Epidermal melanocyte (primary cell): ENCODE data around the gene ZNF532.

Experiments
- DNase-seq: peaks from one replicate; pipeline ENCODE4 v3.0.0; 2011; ENCODE audit warnings: low spot score; ENCODE audit not compliant: insufficient read length

ZNF532 gene

GRCh38 chr18:58941426-58942099 is 76.9 kb downstream of the ZNF532 start:
- DNase-seq: no peak

DNA sequence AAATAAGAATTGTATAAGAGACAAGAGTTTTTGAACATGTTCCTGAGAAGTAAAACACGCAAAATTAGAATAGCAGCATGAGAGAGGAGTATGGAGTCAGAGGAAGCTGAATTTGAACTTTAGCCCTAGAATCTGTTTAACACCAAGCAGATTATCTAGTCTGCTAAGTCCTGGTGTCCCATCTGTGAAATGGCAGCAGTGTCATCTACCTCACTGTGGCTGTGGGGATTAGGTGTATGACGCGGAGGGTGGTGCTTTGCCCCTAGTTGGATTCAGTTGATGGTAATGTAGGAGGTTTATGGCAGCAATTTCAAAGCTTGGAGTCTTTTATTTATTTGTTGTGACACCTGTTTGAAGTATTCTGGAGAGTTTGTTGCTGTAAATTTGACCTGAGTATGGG is 79.2 kb downstream of the ZNF532 start:
- DNase-seq: no peak

- DNase-seq: no peak
These were observed 82.6 kb downstream of the ZNF532 start for GRCh38 chr18:58947136-58947732.

- DNase-seq: no peak
These were observed 84.4 kb downstream of the ZNF532 start for GRCh38 chr18:58949031-58949430.

DNA sequence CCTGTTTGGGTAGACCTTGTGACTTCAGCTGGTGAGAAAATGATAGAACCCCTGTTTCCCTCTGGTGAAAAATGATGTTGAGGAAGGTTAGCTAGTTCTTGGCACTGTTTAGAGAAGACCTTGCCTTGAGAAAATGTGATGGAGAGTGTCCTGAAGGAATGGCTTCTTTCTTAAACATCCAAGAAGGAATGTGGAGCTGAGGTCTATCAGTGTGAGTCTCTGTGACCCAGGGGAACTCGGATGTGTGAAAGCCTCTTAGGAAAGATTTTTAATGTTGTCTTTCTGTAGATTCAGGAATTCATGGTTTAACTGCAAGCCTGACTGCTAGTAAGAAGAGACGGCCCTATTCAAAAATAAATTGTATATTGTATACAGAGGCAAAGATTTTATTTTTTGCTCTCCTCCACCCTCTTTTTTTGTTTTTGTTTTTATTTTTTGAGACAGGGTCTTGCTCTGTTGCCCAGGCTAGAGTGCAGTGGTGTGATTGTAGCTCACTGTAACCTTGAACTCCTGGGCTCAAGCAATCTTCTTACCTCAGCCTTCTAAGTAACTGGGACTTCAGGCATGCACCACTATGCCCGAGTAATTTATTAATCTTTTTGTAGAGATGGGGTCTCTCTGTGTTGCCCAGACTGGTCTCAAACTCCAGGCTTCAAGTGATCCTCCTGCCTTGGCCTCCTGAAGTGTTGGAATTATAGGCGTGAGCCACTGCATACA is 87.5 kb downstream of the ZNF532 start:
- DNase-seq: no peak

- no peak for DNase-seq
These were observed 88.2 kb downstream of the ZNF532 start for GRCh38 chr18:58952858-58953257.

DNA sequence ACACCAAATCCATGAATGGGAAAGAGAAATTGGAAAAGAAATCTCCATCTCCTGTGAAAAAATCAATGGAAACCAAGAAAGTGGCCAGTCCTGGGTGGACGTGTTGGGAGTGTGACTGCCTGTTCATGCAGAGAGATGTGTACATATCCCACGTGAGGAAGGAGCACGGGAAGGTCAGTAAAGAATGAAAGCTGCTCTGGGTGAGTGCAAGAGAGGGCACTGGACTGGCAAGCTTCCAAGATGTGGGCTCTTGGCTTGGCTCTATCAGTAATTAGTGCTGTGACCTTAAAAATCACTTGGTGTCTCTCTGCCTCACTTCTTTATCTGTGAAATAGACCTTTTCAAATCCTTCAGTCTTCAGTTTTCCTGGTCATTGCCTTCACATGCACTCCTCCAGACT is 89.0 kb downstream of the ZNF532 start:
- DNase-seq: no peak

DNA sequence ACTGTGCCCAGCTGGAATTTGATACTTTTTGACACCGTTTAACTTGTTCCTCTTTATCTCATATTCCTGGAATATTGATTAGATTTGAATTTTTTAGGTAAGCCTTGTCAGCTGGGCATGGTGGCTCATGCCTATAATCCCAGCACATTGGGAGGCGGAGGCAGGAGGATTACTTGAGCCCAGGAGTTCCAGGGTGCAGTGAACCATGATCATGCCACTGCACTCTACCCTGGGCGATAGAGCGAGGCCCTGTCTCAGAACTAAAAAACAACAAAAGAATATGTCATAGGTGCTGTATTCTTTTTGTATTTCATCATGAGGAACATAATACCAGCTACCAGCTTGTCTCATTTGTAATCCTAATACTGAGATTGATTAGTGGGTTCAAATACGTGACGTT is 90.3 kb downstream of the ZNF532 start:
- no peak for DNase-seq

DNA sequence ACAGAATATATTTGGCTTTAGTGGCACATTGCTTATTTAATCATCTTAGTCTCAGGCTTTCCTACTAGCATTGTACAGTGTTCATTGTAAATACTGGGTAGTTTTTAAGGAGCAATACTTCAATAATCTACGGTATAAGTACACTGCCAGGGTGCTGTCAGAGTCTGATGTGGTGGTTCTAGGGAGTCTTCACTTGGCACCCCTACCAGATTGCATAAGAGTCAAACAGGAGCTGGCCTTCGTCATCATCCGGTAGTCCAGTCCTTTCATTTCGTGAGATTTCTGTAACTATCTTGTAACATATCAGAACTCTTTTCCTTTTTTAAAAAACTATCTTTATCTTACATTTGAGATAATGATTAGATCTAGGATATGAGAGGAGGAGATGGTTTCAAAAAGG is 91.1 kb downstream of the ZNF532 start:
- no peak for DNase-seq

DNA sequence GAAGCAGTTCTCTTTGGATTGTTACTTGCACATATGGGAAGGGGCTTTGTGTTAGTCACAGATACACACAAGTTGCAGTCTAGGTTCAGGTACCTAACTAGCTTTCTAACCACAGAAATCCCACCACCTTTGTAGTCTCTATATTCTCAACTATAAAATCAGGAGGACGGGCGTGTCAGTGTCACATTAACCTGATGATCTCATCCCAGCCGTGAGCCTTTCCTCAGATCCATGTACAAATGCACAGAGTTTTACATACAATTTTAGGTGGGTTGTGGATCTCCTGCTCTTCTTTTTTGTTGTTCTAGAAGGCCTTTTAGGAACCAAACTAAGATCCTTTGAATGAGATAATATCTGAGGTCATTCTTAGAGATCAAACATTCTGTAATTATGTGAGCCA is 94.0 kb downstream of the ZNF532 start:
- DNase-seq: no peak

DNA sequence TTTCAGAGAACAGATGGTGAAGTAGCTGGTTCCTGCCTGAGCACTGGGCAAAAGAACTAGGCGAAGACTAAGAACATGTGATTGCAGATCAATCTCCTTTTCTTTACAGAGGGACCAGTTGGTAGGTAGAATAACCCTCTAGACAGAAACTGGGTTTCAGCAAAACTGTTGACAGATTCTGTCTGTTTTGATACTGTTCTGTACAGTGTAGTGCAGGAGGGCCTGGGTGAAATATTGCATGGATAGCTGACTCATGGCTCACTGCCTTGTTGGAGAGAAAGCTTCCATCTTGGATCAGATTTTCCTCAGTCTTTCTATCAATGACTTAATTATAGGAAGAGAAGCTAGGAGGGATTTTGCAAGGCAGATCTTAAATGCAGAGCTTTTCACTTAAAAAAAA is 95.8 kb downstream of the ZNF532 start:
- no peak for DNase-seq

- DNase-seq: no peak
These were observed 96.5 kb downstream of the ZNF532 start for GRCh38 chr18:58960946-58961722.

DNA sequence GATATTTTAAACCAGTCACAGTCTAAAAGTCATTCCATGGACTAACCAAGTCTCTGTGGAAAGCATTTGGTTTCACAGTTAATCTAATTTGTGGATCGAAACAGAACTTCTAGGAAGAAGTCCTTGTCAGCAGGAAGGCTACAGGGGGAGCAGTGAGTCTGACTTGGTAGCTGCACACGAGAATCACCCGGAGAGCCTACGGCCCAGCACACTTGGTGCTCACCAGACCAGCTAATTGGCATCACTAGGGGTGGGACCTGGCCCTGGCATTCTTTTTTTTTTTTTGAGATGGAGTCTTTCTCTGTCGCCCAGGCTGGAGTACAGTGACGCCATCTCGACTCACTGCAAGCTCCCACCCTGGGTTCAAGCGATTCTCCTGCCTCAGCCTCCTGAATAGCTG is 97.7 kb downstream of the ZNF532 start:
- no peak for DNase-seq

DNA sequence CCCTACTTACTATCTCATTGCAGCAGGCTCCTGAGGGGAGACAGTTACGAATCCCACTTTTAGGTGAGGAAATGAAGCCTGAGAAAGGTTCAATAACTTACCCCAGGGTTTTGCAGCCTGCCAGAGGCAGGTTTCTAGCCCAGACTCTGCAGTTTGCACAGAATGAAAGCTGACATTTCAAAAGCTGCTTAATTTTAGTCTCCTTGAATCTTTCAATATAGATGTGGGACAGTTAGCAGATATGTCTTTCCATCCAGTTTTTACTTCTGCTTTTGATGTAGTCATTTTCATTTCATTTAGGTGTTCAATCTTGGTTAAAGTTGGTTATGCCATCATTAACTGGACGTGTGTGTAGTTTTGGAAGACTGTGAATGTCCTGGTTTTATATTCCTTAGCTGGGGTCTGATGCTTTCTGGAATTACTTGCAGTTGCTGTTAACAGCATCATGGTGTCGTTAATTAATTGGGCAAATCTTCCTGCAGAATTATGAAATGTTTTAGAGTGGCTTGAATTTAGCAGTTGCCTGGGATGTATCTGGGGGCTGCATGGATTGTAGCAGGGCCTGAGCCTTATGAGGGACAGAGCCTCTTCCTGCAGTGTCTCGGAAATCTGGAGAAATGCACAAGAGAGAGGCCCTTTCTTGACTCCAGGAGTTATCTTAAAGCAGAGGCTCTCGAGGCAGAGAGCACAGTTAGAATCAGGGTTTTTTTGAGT is 100.8 kb downstream of the ZNF532 start:
- DNase-seq: no peak

DNA sequence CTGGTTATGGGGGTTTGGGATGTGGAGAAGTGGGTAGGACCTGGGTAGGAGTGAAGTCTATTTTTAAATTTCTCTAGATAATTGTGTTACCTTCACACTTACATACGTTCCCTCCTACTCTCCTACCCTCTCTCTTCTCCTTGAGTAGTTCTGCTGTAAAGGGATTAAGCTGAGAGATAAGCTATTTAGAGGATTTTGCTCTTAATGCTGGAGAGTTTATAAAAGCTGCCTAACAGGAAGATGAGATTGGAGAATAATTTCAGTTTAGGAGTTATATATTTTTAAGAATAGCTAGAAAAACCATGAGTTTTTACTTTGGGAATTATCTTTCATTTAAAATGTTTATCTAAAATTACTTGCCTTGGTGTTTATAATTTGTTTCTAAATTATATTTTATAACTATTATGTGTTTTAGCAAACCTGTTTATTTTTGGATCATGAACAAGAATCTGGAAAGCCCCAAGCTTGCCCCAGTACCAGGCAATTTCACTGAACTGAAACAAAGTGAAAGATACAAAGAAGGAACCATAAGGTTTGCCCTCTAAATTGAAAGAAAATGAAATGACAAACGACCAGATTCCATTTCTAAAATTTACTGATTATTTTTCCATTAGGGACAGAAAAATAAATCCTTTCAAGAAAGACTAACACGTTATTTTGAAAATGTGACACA is 101.5 kb downstream of the ZNF532 start:
- DNase-seq: no peak

DNA sequence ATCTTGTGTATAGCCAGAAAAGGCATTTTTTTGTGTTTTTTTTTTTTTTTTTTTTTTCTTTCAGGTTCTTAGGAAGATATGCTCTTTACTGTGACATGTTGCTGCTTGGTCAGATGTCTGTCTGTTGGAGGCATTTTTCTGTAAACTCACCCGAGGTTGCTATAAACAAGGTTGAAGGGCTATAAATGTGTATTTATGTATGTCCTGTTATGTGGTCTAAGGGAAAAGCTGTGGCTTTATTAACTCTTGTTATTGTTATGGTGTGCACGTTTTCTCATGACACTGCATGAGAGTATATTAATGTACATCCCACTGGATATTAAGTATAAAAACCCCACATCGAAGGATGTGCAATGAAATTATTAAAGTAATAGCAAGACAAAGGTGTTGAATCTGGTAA is 102.0 kb downstream of the ZNF532 start:
- DNase-seq: no peak

DNA sequence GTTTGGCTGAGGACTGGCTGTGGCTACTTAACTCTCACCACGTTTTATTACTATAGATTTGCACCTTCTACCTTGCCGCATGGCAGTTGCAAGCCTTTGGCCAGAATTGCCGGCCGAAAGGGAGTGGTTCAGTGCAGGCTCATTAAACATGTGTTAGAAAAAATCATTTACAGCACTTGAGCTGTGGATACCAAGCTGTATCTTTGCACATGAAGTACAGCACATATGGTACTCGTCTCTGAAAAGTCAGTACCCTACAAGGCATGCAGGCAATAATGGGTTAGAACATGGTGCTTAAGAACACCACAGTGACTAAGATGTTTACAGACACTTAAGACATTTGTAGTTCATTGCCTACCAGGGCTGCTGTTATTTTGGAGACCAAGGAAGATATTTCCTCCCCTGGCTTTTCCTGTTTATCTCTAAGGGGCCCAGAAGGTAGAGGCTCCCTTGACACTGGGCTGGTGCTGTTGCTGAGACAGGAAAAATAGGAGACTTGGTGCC is 103.1 kb downstream of the ZNF532 start:
- DNase-seq: no peak

DNA sequence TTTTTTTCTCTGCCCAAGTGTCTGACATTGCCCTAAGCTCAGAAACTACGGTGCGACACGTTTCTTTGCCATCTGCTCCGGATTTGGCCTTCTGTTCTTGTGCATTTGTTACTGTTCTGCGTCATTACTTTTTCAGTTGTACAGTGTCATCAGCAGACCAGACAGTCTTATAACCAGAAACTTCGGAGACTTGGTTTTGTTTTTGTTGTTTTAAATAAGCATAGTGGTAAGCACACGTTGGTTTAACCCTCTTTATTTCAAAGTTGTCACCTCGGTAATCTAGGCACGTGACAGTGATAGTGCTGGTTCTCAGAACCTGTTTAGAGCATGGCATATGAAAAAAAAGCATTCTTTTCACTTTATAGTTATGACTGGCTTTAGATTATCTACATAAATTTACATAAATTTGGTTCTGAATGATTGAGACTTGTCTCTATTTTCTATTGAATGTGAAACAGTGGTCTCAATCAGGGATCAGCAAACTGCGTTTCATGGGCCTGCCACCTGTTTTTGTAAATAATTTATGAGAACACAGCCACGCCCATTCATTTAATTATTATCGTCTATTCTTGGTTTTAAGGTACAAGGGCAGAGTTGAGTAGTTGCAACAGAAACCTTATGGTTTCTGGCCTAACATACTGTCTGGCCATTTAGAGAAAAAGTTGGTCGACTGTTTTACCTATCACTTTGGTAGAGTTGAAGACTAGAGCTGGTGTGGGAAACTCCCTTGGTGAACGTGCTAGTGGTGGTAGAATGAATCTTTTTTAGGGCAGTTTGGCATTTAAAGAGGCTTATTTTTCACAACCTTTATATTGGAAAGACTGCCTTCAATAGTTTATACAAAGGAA is 106.5 kb downstream of the ZNF532 start:
- no peak for DNase-seq

DNA sequence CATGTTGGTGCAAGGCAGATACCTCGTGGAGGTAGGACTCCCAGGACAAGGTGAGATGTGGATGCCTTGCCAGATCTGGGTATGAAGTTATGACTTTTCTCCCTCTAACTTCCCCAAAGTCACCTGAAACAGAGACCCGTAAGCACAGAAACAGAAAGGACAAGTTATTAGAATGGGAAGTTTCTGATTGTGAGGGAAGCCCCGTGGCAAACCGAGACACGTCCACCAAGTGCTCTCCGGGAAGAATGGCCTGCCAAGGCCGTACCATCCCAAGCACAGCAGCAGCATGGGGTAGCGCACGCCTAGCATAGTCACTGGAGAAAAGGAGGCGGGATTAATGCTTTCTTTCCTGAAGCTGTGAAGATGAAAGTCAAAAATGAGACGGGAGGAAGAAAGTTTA is 110.6 kb downstream of the ZNF532 start:
- DNase-seq: no peak

GRCh38 chr18:58975781-58976180 is 111.1 kb downstream of the ZNF532 start:
- no peak for DNase-seq
